Endothelial cell of umbilical vein (primary cell): ENCODE results near the gene DNAJC17. TPM values are rescaled to one million over a fixed set of nuclear protein-coding genes. Genes with fewer than 3 reads are reported as not detected.

Experiments used
- BruUV-seq: library from RNA; stranded (reverse); fragments of 400-500 nt; replicated peaks from 2 replicates; lab custom pipeline; 2021; lab: Mats Ljungman, UMichigan
- CTCF ChIA-PET: fragments of 300-600, 350-600 bp; sonication (Branson Sonifier 250); formaldehyde crosslinking; loops from one replicate; lab custom pipeline; 2021; ENCODE audit warnings: antibody characterized with exemption, inconsistent platforms; lab: Charles Lee
- POLR2A ChIA-PET: fragments of 300-600, 350-600 bp; sonication (Branson Sonifier 250); formaldehyde crosslinking; loops from one replicate; lab custom pipeline; 2021; ENCODE audit warnings: antibody characterized with exemption, inconsistent platforms; lab: Charles Lee
- DNase-seq: peaks from one replicate; pipeline ENCODE4 v3.0.0-alpha.2; 2011; ENCODE audit warnings: low read depth, low spot score
- FAIRE-seq: peaks from 2 replicates; lab custom pipeline; 2011; peaks lifted over from hg19 to GRCh38; lab: Jason Lieb, UNC
- H2AFZ ChIP-seq: 2 replicates; pipeline ENCODE4 v1.6.0; 2012; ENCODE audit warnings: low read depth, low read length, control low read depth, inconsistent platforms
- H3K27ac ChIP-seq: 2 replicates; pipeline ENCODE4 v1.5.1; 2011; ENCODE audit warnings: low read depth, mild to moderate bottlenecking, control low read depth, low read length, moderate library complexity; ENCODE audit not compliant: insufficient read depth
- H3K27me3 ChIP-seq, 2 experiments: 2 replicates each; pipeline versions ENCODE4 v1.6.0 to v1.6.1; 2011; ENCODE audit warnings: low read length in 2 of 2, mixed read lengths in 1 of 2; ENCODE audit not compliant: control insufficient read depth in 2 of 2, insufficient read depth in 2 of 2
- H3K36me3 ChIP-seq, 2 experiments: 2 replicates in 1 of 2; 3 replicates in 1 of 2; pipeline ENCODE4 v1.5.1; 2011; ENCODE audit warnings: low read length in 2 of 2, mild to moderate bottlenecking in 1 of 2, moderate library complexity in 1 of 2; ENCODE audit not compliant: control insufficient read depth in 2 of 2, insufficient read depth in 2 of 2; ENCODE audit errors: extremely low read depth in 1 of 2
- H3K4me1 ChIP-seq: 3 replicates; pipeline ENCODE4 v1.5.1; 2011; ENCODE audit warnings: mild to moderate bottlenecking, low read length; ENCODE audit not compliant: control insufficient read depth, insufficient read depth; ENCODE audit errors: extremely low read depth
- H3K4me2 ChIP-seq: 2 replicates; pipeline ENCODE4 v1.6.1; 2011; ENCODE audit warnings: low read length, control low read depth, mixed read lengths; ENCODE audit not compliant: insufficient read depth
- H3K4me3 ChIP-seq, 3 experiments: fragments of 200-600 bp in 1 of 3; sonication (generic), shearing (Covaris generic) in 1 of 3; replicated peaks in 1 of 3; 2 replicates each; pipeline ENCODE4 v1.5.1; 2011 to 2016; ENCODE audit warnings: control low read depth in 3 of 3, low read length in 3 of 3, mild to moderate bottlenecking in 2 of 3, inconsistent platforms in 1 of 3, low read depth in 1 of 3, moderate library complexity in 1 of 3; ENCODE audit not compliant: insufficient read depth in 1 of 3
- H3K79me2 ChIP-seq: 2 replicates; pipeline ENCODE4 v1.6.0; 2012; ENCODE audit warnings: low read length, inconsistent platforms; ENCODE audit not compliant: control insufficient read depth, insufficient read depth
- H3K9ac ChIP-seq: replicated peaks from 2 replicates; pipeline ENCODE3; 2011; ENCODE audit warnings: low read length, control low read depth; ENCODE audit not compliant: insufficient read depth; ENCODE audit errors: extremely low read depth
- H3K9me1 ChIP-seq: replicated peaks from 3 replicates; pipeline ENCODE4 v1.6.0; 2011; ENCODE audit warnings: mild to moderate bottlenecking, low read length; ENCODE audit not compliant: control insufficient read depth, insufficient read depth; ENCODE audit errors: extremely low read depth
- H3K9me3 ChIP-seq: replicated peaks from 2 replicates; pipeline ENCODE4 v1.5.1; 2012; ENCODE audit warnings: low read length, inconsistent platforms; ENCODE audit not compliant: control insufficient read depth, insufficient read depth
- H4K20me1 ChIP-seq: replicated peaks from 2 replicates; pipeline ENCODE3; 2011; ENCODE audit warnings: mild to moderate bottlenecking, low read length; ENCODE audit not compliant: control insufficient read depth, insufficient read depth; ENCODE audit errors: extremely low read depth
- EZH2 ChIP-seq: IDR thresholded peaks from 2 replicates; pipeline ENCODE4 v1.6.1; 2012; ENCODE audit warnings: borderline replicate concordance, low read depth, mild to moderate bottlenecking, moderate library complexity, low read length, inconsistent platforms; ENCODE audit not compliant: severe bottlenecking
- FOS ChIP-seq: IDR thresholded peaks from 2 replicates; pipeline ENCODE4 v1.6.1; 2011; ENCODE audit warnings: mild to moderate bottlenecking, low read length, moderate library complexity, borderline replicate concordance; ENCODE audit not compliant: insufficient read depth
- GATA2 ChIP-seq: IDR thresholded peaks from 2 replicates; pipeline ENCODE4 v1.7.0; 2011; ENCODE audit warnings: low read depth, mild to moderate bottlenecking, moderate library complexity, mixed read lengths, low read length; ENCODE audit not compliant: insufficient read length, insufficient read depth
- JUN ChIP-seq: IDR thresholded peaks from 2 replicates; pipeline ENCODE4 v1.6.1; 2011; ENCODE audit warnings: borderline replicate concordance, low read depth; ENCODE audit not compliant: insufficient read length, insufficient read depth
- MAX ChIP-seq: IDR thresholded peaks from 2 replicates; pipeline ENCODE4 v1.6.1; 2011; ENCODE audit not compliant: insufficient read depth, insufficient read length
- MYC ChIP-seq: IDR thresholded peaks from one replicate; pipeline ENCODE4 v1.6.1; 2011; ENCODE audit warnings: mild to moderate bottlenecking, low read depth, low read length
- POLR2A ChIP-seq: IDR thresholded peaks from 2 replicates; pipeline ENCODE4 v1.6.1; 2012; ENCODE audit warnings: low read depth, mild to moderate bottlenecking, control low read depth, low read length
- POLR2AphosphoS5 ChIP-seq: IDR thresholded peaks from 2 replicates; pipeline ENCODE4 v1.6.1; 2012; ENCODE audit warnings: low read depth, mild to moderate bottlenecking, control low read depth, low read length, moderate library complexity; ENCODE audit not compliant: insufficient read depth
- dilution Hi-C: fragments of 300-500 bp; cut with MboI; formaldehyde crosslinking; loops from one replicate; pipeline ENCODE4 v1.15.0; 2019; ENCODE audit warnings: low sequenced_read_pairs; ENCODE audit not compliant: extremely low pct_ligation_motif_present
- intact Hi-C: fragments of 100-400 bp; cut with micrococcal nuclease; formaldehyde crosslinking; loops from one replicate; pipeline ENCODE4 v1.10.0; 2022
- polyA plus RNA-seq, 4 experiments: library from polyadenylated mRNA; depleted of rRNA in 3 of 4; stranded (reverse) in 3 of 4; unstranded in 1 of 4; fragments of >200 nt; gene quantifications; 2 replicates each; pipeline versions ENCODE4 v1.2.1 to v1.2.3, GENCODE V29; 2011 to 2012; ENCODE audit warnings: missing spikeins in 1 of 4
- total RNA-seq: library from RNA; stranded (reverse); gene quantifications from 2 replicates; pipeline ENCODE4 v1.2.3, GENCODE V29; 2021
- TF ChIP-seq, protein P1 (sequence below), 2 donors: IDR thresholded peaks; 1 replicate in 1 of 2; 2 replicates in 1 of 2; pipeline ENCODE4 v1.5.1; 2011; ENCODE audit warnings: low read length in 2 of 2, mild to moderate bottlenecking in 2 of 2, moderate library complexity in 2 of 2, control low read depth in 1 of 2, inconsistent platforms in 1 of 2, low read depth in 1 of 2; ENCODE audit not compliant: insufficient read depth in 1 of 2; ENCODE audit errors: extremely low read depth in 1 of 2

Gene DNAJC17
- total and polyA plus RNA-seq, 2 donors (not counting 3 experiments of a cell fraction or from before 2014, with no cell fraction given): 30.7 to 46.4 TPM

- no peaks in the 10 kb centered on the region for H3K36me3 ChIP-seq
- no peak for TF ChIP-seq MAX
- TF ChIP-seq FOS: no peak
- TF ChIP-seq EZH2: no peak
- TF ChIP-seq, protein P1, sequence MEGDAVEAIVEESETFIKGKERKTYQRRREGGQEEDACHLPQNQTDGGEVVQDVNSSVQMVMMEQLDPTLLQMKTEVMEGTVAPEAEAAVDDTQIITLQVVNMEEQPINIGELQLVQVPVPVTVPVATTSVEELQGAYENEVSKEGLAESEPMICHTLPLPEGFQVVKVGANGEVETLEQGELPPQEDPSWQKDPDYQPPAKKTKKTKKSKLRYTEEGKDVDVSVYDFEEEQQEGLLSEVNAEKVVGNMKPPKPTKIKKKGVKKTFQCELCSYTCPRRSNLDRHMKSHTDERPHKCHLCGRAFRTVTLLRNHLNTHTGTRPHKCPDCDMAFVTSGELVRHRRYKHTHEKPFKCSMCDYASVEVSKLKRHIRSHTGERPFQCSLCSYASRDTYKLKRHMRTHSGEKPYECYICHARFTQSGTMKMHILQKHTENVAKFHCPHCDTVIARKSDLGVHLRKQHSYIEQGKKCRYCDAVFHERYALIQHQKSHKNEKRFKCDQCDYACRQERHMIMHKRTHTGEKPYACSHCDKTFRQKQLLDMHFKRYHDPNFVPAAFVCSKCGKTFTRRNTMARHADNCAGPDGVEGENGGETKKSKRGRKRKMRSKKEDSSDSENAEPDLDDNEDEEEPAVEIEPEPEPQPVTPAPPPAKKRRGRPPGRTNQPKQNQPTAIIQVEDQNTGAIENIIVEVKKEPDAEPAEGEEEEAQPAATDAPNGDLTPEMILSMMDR (IDR thresholded peaks at IDR 0.05; ENCODE audit: extremely low read depth in 1 of 2, insufficient read depth in 1 of 2, low read depth in 1 of 2, low read length in 2 of 2): no peak
- no peak for TF ChIP-seq POLR2A
- TF ChIP-seq JUN: no peak
- TF ChIP-seq POLR2AphosphoS5: no peak
- no peak for TF ChIP-seq MYC
- TF ChIP-seq GATA2: no peak
- H3K9me1 ChIP-seq: no peaks in the 10 kb centered on the region
- ChIA-PET CTCF (interaction anchor here (1.1 to 2.2 kb wide), 6 partner anchors 12 to 96 kb away, joined by 3 to 8 read pairs (median 8); no protein-coding TSS in a partner anchor), POLR2A (no interaction called here)
- no peaks in the 10 kb centered on the region for H3K27me3 ChIP-seq
- peak overlapping the region; percentile 16 for H3K9ac ChIP-seq
- H3K27ac ChIP-seq: no peak overlapping the region
- H3K4me2 ChIP-seq: peak overlapping the region; percentile 54
- peak overlapping the region in 2 of 3 experiments; percentile 25 to 32 for H3K4me3 ChIP-seq
- dilution Hi-C loops (no loop called here), intact Hi-C loops (loop anchor here (1.0 kb wide), 1 partner anchor 8 kb away; the partner anchor contains the start of gene RMDN3)
- BruUV-seq: TSS peak; percentile 25
- H2AFZ ChIP-seq: peak overlapping the region; percentile 81
- no peaks in the 10 kb centered on the region for H4K20me1 ChIP-seq
- DNase-seq: peak; percentile 63
- no peaks in the 10 kb centered on the region for H3K9me3 ChIP-seq
- peaks cover 22% of the 10 kb centered on the region for H3K4me1 ChIP-seq
- H3K79me2 ChIP-seq: no peaks in the 10 kb centered on the region
- FAIRE-seq: peak; percentile 88
Measured at GRCh38 chr15:40762919-40763800, 44.1 kb downstream of the DNAJC17 start.
